Ishikawa (cell line): Measurements from ENCODE around the gene C20orf141.

Source experiments
- CEBPB ChIP-seq: IDR thresholded peaks from 2 replicates; pipeline ENCODE4 v1.6.1; 2012
- EGR1 ChIP-seq: IDR thresholded peaks from 2 replicates; pipeline ENCODE4 v1.6.1; 2012
- EP300 ChIP-seq: IDR thresholded peaks from 2 replicates; pipeline ENCODE4 v1.6.1; 2012; ENCODE audit warnings: borderline replicate concordance
- FOXM1 ChIP-seq: IDR thresholded peaks from 2 replicates; pipeline ENCODE4 v1.6.1; 2012; ENCODE audit warnings: low read depth, borderline replicate concordance
- MAX ChIP-seq: IDR thresholded peaks from 2 replicates; pipeline ENCODE4 v1.6.1; 2012
- NFIC ChIP-seq: IDR thresholded peaks from 2 replicates; pipeline ENCODE4 v1.6.1; 2012
- TAF1 ChIP-seq: IDR thresholded peaks from 2 replicates; pipeline ENCODE4 v1.6.1; 2012; ENCODE audit warnings: low read depth, mild to moderate bottlenecking
- YY1 ChIP-seq: IDR thresholded peaks from 2 replicates; pipeline ENCODE4 v1.6.1; 2012; ENCODE audit warnings: low read depth
- TF ChIP-seq, protein P1 (sequence below): IDR thresholded peaks from 2 replicates; pipeline ENCODE4 v1.6.1; 2012; ENCODE audit warnings: low read depth, mild to moderate bottlenecking
- TF ChIP-seq, protein P2 (sequence below): IDR thresholded peaks from 2 replicates; pipeline ENCODE4 v1.6.1; 2012

DNA sequence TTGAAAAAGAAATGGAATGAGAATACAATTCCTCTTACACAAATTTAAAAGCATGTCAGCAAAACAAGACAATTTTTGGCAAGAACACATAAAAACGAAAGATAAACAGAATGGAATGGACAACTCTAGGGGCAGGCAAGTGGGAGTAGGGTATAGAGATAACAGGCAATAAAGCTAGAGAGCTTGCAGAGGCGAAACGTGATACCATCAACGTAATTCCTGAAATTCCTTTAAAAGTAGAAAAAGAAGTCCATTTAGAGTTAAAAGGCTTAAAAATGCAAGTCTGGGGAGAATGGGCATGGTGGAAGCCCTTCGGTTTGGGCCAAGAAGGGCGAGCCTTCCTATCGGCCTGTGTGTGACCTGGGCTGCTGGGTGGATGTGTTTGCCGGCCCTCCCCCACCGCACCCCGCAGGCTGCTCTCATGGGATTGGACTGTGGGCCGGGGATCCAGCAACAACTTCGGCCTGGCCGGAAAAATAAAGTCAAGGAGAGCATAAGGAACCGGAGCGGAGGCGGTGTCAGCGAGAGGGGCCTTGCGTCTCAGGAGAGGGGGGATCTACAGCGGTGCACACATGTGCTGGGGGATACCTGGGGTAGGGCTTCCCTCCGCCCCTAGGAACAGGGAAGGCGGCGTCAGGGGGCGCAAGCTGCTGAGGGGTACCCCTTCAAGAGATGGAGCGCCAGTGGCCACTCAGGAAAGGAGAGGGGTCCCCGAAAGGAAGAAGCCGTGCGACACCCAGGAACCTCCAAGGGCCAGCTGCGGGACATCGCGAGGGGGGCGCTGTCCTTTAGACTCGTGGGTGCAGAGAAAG lies 5.5 kb downstream of the C20orf141 start:
- TF ChIP-seq MAX (no peak), TAF1 (no peak), EGR1 (no peak), YY1 (no peak), EP300 (no peak), FOXM1 (no peak), NFIC (no peak), CEBPB (no peak)
- TF ChIP-seq, protein P1, sequence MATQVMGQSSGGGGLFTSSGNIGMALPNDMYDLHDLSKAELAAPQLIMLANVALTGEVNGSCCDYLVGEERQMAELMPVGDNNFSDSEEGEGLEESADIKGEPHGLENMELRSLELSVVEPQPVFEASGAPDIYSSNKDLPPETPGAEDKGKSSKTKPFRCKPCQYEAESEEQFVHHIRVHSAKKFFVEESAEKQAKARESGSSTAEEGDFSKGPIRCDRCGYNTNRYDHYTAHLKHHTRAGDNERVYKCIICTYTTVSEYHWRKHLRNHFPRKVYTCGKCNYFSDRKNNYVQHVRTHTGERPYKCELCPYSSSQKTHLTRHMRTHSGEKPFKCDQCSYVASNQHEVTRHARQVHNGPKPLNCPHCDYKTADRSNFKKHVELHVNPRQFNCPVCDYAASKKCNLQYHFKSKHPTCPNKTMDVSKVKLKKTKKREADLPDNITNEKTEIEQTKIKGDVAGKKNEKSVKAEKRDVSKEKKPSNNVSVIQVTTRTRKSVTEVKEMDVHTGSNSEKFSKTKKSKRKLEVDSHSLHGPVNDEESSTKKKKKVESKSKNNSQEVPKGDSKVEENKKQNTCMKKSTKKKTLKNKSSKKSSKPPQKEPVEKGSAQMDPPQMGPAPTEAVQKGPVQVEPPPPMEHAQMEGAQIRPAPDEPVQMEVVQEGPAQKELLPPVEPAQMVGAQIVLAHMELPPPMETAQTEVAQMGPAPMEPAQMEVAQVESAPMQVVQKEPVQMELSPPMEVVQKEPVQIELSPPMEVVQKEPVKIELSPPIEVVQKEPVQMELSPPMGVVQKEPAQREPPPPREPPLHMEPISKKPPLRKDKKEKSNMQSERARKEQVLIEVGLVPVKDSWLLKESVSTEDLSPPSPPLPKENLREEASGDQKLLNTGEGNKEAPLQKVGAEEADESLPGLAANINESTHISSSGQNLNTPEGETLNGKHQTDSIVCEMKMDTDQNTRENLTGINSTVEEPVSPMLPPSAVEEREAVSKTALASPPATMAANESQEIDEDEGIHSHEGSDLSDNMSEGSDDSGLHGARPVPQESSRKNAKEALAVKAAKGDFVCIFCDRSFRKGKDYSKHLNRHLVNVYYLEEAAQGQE = no peak
- TF ChIP-seq, protein P2, sequence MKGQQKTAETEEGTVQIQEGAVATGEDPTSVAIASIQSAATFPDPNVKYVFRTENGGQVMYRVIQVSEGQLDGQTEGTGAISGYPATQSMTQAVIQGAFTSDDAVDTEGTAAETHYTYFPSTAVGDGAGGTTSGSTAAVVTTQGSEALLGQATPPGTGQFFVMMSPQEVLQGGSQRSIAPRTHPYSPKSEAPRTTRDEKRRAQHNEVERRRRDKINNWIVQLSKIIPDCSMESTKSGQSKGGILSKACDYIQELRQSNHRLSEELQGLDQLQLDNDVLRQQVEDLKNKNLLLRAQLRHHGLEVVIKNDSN = no peak
